HG03565 (cell line): ENCODE results near the gene C7orf33.

Source experiments
- ATAC-seq: cut with Tn5 transposase; IDR thresholded peaks from one replicate; pipeline ENCODE4 v1.9.1; 2021; ENCODE audit warnings: mild to moderate bottlenecking, moderate library complexity; ENCODE audit not compliant: unreplicated experiment

C7orf33 gene

DNA sequence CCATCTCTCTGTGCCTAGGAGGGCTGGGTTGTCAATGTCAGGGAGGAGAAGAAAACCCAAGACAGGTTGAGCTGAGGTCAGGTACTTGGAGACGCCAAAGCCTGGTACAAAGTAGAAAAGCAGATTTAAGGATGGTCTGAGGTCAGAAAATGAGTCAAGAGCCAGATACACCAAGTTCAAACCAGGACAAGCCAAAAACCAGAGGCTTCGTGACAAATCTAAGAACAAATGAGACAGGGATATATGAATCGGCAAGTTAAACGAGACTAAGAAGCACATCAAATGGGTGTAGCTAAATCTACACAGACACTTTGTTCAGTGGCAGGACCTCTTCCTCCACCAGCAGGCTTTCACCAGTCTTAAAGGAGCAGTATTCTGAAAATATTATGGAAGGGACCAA lies 34.2 kb downstream of the C7orf33 start:
- ATAC-seq, result no peak

DNA sequence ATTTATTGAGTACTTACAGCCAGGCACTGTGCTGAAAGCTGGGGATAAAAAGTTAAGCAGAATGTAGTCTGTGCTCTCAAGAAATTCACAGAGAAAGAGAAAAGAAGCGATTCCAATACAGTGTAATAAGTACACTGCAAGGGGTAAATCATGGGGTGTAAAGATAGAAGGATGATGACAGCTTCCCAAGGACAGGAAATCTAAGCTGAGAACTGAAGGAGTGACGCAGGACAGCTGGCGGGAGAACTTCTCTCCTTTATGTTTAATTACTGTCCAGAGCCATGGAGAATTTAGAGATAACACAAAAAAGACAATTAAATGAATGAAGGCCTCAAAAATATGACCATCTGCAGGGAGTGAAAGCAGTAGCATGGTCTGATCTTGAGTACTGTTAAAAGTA lies 34.8 kb downstream of the C7orf33 start:
- no peak for ATAC-seq

- ATAC-seq, result no peak
Measured at GRCh38 chr7:148626828-148627227, 36.3 kb downstream of the C7orf33 start.

- no peak for ATAC-seq
Measured at GRCh38 chr7:148628011-148628410, 37.4 kb downstream of the C7orf33 start.

DNA sequence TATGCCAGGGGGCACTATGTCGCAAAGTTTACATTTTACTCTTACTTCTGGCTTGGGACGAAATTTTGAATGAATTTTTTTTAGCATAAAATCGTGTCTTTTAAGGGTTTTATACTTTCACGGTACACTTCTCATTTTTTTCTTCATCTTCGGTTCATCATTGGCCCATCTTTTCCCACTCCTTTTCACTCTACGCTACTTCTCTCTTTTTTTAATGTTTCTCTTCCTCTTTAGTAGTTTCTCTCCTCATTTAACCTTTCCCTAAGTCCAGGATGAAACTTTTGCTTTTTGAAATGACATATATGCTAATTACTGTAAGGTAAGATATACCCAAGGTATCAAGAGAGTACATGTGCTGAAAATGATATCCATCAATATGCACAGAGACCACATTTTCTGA lies 39.5 kb downstream of the C7orf33 start:
- ATAC-seq, result no peak

DNA sequence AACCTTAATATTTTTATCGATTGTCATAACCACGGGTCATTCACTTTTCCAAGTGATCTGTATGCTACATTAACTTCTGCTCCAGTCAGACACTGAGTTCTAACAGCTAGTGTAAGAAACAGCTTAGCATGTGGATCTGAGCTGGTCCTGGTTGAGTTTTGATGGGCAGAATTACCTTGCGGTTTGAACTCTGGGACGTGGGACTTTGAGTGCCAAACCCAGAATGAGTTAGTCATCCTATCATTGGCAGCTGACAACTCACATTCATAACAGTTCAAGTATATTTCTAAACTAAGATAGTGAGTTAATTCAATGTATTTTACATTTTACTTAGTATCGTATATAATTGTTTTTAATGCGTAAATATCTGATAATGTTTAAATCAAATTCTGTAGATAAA lies 43.2 kb downstream of the C7orf33 start:
- no peak for ATAC-seq

- ATAC-seq, result no peak
Measured at GRCh38 chr7:148637094-148637493, 46.5 kb downstream of the C7orf33 start.

DNA sequence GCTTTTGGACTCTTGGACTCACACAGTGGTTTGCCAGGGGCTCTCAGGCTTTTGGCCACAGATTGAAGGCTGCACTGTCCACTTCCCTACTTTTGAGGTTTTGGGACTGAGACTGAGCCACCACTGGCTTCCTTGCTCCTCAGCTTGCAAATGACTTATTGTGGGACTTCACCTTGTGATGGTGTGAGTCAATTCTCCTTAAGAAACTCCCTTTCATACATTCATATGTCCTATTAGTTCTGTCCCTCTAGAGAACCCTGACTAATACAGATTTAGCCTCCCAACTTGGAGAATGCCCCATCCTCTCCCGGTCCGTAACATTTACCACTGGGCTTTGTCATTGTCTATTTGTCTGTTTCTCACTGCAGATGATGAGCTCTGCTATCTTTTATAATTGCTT lies 55.3 kb downstream of the C7orf33 start:
- no peak for ATAC-seq

GRCh38 chr7:148650232-148650858 lies 59.8 kb downstream of the C7orf33 start:
- ATAC-seq, result no peak

GRCh38 chr7:148652773-148653172 lies 62.2 kb downstream of the C7orf33 start:
- no peak for ATAC-seq

- no peak for ATAC-seq
Measured at GRCh38 chr7:148657929-148658328, 67.4 kb downstream of the C7orf33 start.

GRCh38 chr7:148661471-148661870 lies 70.9 kb downstream of the C7orf33 start:
- no peak for ATAC-seq

- ATAC-seq, result no peak
Measured at GRCh38 chr7:148662646-148663045, 72.1 kb downstream of the C7orf33 start.

- no peak for ATAC-seq
Measured at GRCh38 chr7:148664324-148664723, 73.8 kb downstream of the C7orf33 start.

DNA sequence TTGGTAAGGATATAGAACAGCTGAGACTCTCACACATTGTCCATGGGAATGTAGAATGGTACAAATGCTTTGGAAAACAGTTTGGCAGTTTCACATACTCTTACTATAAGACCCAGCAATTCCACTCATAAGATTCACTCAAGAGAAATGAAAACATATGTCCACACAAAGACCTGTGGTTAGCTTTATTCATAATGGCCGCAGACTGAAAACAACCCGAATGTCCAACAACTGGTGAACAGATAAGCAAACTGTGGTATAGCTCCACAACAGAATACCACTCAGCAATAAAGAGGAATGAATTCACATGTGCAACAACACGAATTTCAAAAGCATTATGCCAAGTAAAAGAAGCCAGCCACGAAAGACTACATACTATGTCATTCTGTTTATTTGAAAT lies 74.7 kb downstream of the C7orf33 start:
- no peak for ATAC-seq
